ENCODE data around the gene PLXNB2. TPM values are rescaled to one million over a fixed set of nuclear protein-coding genes. Genes with fewer than 3 reads are reported as not detected.

The PLXNB2 gene
- total and polyA plus RNA-seq, 4 donors: 123 to 310 (median 173) TPM

GRCh38 chr22:50249341-50250248, 57.9 kb downstream of the PLXNB2 start:
- TF ChIP-seq CTCF (IDR thresholded peaks at IDR 0.05; ENCODE audit: control extremely low read depth, extremely low read depth): no peak
- H3K4me3 ChIP-seq: no peak overlapping the region
- H3K27ac ChIP-seq (ENCODE audit: low read depth in 1 of 2, low read length in 1 of 2): no peak overlapping the region
- H3K27me3 ChIP-seq (ENCODE audit: control insufficient read depth in 3 of 3, insufficient read depth in 3 of 3, low read length in 2 of 3): no peaks in the 10 kb centered on the region
- peaks cover 3 to 19% (median 8%) of the 10 kb centered on the region in 5 donors for H3K4me1 ChIP-seq (ENCODE audit: control insufficient read depth in 5 of 5, insufficient read depth in 5 of 5, low read length in 5 of 5)
- no peaks in the 10 kb centered on the region for H3K9me3 ChIP-seq (ENCODE audit: control insufficient read depth in 4 of 4, insufficient read depth in 3 of 4, low read length in 3 of 4)
- no peak for DNase-seq
- peaks cover 0 to 16% (median 12%) of the 10 kb centered on the region in 4 donors for H3K36me3 ChIP-seq (ENCODE audit: control insufficient read depth in 4 of 4, insufficient read depth in 4 of 4, low read length in 4 of 4)
- no peak overlapping the region for H3K9ac ChIP-seq (ENCODE audit: insufficient read depth in 1 of 2, low read length in 2 of 2)
- WGBS, 2 donors: 91 to 94% methylated on average over 30 to 32 of the region's 32 CpGs
- ATAC-seq (ENCODE audit: insufficient read depth, low FRiP score): no peak

- Histone ChIP-seq H3K27me3 (ENCODE audit: control insufficient read depth in 3 of 3, insufficient read depth in 3 of 3, low read length in 2 of 3) (no peaks in the 10 kb centered on the region), H3K9ac (ENCODE audit: insufficient read depth in 1 of 2, low read length in 2 of 2) (no peak overlapping the region), H3K4me1 (ENCODE audit: control insufficient read depth in 5 of 5, insufficient read depth in 5 of 5, low read length in 5 of 5) (peaks cover 3 to 28% (median 8%) of the 10 kb centered on the region in 5 donors), H3K9me3 (ENCODE audit: control insufficient read depth in 4 of 4, insufficient read depth in 3 of 4, low read length in 3 of 4) (no peaks in the 10 kb centered on the region), H3K36me3 (ENCODE audit: control insufficient read depth in 4 of 4, insufficient read depth in 4 of 4, low read length in 4 of 4) (peaks cover 0 to 16% (median 12%) of the 10 kb centered on the region in 4 donors), H3K4me3 (no peak overlapping the region), H3K27ac (ENCODE audit: low read depth in 1 of 2, low read length in 1 of 2) (no peak overlapping the region)
- TF ChIP-seq CTCF (IDR thresholded peaks at IDR 0.05; ENCODE audit: control extremely low read depth, extremely low read depth): no peak
- no peak for ATAC-seq (ENCODE audit: insufficient read depth, low FRiP score)
- 91 to 94% methylated on average over 29 of the region's 29 CpGs for WGBS, 2 donors
- DNase-seq: no peak
Observed at GRCh38 chr22:50248196-50249081, 59.0 kb downstream of the PLXNB2 start.

- TF ChIP-seq CTCF (IDR thresholded peaks at IDR 0.05; ENCODE audit: control extremely low read depth, extremely low read depth): no peak
- Histone ChIP-seq H3K27me3 (ENCODE audit: control insufficient read depth in 3 of 3, insufficient read depth in 3 of 3, low read length in 2 of 3) (no peaks in the 10 kb centered on the region), H3K9me3 (ENCODE audit: control insufficient read depth in 4 of 4, insufficient read depth in 3 of 4, low read length in 3 of 4) (no peaks in the 10 kb centered on the region), H3K27ac (ENCODE audit: low read depth in 1 of 2, low read length in 1 of 2) (no peak overlapping the region), H3K4me1 (ENCODE audit: control insufficient read depth in 5 of 5, insufficient read depth in 5 of 5, low read length in 5 of 5) (peaks cover 3 to 33% (median 8%) of the 10 kb centered on the region in 5 donors), H3K36me3 (ENCODE audit: control insufficient read depth in 4 of 4, insufficient read depth in 4 of 4, low read length in 4 of 4) (peaks cover 0 to 16% (median 12%) of the 10 kb centered on the region in 4 donors), H3K4me3 (no peak overlapping the region), H3K9ac (ENCODE audit: insufficient read depth in 1 of 2, low read length in 2 of 2) (no peak overlapping the region)
- no peak for ATAC-seq (ENCODE audit: insufficient read depth, low FRiP score)
- peak in 2 of 3 donors; percentile 53 to 70 for DNase-seq
- 59 to 69% methylated on average over 16 of the region's 16 CpGs for WGBS, 2 donors
Observed at GRCh38 chr22:50247748-50248147, 59.7 kb downstream of the PLXNB2 start.
